ENCODE results near the gene S100G.

DNA sequence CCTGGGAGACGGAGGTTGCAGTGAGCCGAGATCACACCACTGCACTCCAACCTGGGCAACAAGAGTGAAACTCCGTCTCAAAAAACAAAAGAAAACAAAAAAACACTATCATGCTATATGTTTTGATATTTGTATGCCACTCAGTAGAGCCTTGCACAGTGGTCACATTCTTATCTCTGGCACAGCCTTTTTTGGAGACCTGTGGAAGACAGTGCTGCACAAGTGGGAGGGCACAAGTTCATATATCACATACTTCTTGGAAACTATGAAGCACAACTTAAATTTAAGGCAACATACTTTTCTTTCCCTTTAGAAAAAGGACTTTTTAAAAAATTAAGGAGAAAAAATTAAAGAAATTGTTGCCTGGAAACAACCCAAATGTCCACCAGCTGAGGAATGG is 14.4 kb upstream of the S100G start:
- no peak for TF ChIP-seq EP300 (IDR thresholded peaks at IDR 0.05)
- TF ChIP-seq MAFK (IDR thresholded peaks at IDR 0.05; ENCODE audit: partially characterized antibody): no peak
- TF ChIP-seq CTCF (IDR thresholded peaks at IDR 0.05): no peak
- TF ChIP-seq JUN (IDR thresholded peaks at IDR 0.05): no peak
- no peak for TF ChIP-seq MAZ (IDR thresholded peaks at IDR 0.05; ENCODE audit: borderline replicate concordance, low read depth, low read length)
- TF ChIP-seq, protein P1, sequence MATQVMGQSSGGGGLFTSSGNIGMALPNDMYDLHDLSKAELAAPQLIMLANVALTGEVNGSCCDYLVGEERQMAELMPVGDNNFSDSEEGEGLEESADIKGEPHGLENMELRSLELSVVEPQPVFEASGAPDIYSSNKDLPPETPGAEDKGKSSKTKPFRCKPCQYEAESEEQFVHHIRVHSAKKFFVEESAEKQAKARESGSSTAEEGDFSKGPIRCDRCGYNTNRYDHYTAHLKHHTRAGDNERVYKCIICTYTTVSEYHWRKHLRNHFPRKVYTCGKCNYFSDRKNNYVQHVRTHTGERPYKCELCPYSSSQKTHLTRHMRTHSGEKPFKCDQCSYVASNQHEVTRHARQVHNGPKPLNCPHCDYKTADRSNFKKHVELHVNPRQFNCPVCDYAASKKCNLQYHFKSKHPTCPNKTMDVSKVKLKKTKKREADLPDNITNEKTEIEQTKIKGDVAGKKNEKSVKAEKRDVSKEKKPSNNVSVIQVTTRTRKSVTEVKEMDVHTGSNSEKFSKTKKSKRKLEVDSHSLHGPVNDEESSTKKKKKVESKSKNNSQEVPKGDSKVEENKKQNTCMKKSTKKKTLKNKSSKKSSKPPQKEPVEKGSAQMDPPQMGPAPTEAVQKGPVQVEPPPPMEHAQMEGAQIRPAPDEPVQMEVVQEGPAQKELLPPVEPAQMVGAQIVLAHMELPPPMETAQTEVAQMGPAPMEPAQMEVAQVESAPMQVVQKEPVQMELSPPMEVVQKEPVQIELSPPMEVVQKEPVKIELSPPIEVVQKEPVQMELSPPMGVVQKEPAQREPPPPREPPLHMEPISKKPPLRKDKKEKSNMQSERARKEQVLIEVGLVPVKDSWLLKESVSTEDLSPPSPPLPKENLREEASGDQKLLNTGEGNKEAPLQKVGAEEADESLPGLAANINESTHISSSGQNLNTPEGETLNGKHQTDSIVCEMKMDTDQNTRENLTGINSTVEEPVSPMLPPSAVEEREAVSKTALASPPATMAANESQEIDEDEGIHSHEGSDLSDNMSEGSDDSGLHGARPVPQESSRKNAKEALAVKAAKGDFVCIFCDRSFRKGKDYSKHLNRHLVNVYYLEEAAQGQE (IDR thresholded peaks at IDR 0.05): no peak
- no peak for TF ChIP-seq RCOR1 (IDR thresholded peaks at IDR 0.05; ENCODE audit: low read depth, low read length)
- no peak for TF ChIP-seq ATOH8 (CRISPR knock-in tag; IDR thresholded peaks at IDR 0.05; ENCODE audit: low read depth)
- no peak for TF ChIP-seq POLR2A (IDR thresholded peaks at IDR 0.05; ENCODE audit: low read length)
- TF ChIP-seq GATA3 (IDR thresholded peaks at IDR 0.05; ENCODE audit: borderline replicate concordance): no peak
- TF ChIP-seq, protein P2, sequence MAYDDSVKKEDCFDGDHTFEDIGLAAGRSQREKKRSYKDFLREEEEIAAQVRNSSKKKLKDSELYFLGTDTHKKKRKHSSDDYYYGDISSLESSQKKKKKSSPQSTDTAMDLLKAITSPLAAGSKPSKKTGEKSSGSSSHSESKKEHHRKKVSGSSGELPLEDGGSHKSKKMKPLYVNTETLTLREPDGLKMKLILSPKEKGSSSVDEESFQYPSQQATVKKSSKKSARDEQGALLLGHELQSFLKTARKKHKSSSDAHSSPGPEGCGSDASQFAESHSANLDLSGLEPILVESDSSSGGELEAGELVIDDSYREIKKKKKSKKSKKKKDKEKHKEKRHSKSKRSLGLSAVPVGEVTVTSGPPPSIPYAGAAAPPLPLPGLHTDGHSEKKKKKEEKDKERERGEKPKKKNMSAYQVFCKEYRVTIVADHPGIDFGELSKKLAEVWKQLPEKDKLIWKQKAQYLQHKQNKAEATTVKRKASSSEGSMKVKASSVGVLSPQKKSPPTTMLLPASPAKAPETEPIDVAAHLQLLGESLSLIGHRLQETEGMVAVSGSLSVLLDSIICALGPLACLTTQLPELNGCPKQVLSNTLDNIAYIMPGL (CRISPR knock-in tag; IDR thresholded peaks at IDR 0.05; ENCODE audit: borderline replicate concordance): no peak
- TF ChIP-seq BHLHE40 (IDR thresholded peaks at IDR 0.05; ENCODE audit: low read depth, low read length): no peak
- TF ChIP-seq CHD2 (IDR thresholded peaks at IDR 0.05; ENCODE audit: low read length, partially characterized antibody): no peak
